PC-9 (cell line): ENCODE results near the gene NKRF. TPM values are rescaled to one million over a fixed set of nuclear protein-coding genes. Genes with fewer than 3 reads are reported as not detected.

Experiments used
- BruUV-seq: library from RNA; stranded (reverse); fragments of 400-500 nt; replicated peaks from 2 replicates; lab custom pipeline; 2021; lab: Mats Ljungman, UMichigan
- CTCF ChIA-PET: fragments of 300-600 bp; sonication (Branson Sonifier 250); formaldehyde crosslinking; loops from one replicate; lab custom pipeline; 2022; ENCODE audit warnings: antibody characterized with exemption; lab: Charles Lee
- POLR2A ChIA-PET: fragments of 300-600 bp; sonication (Branson Sonifier 250); formaldehyde crosslinking; loops from one replicate; lab custom pipeline; 2022; ENCODE audit warnings: antibody characterized with exemption; ENCODE audit not compliant: unreplicated experiment; lab: Charles Lee
- DNase-seq, 2 experiments: peaks; one replicate each; pipeline versions ENCODE4 v3.0.0 to v3.0.0-alpha.2; 2015 to 2022; ENCODE audit warnings: mixed read lengths in 1 of 2
- H2AFZ ChIP-seq: fragments of 200-600 bp; sonication (generic); 2 replicates; pipeline ENCODE4 v1.8.1; 2017; ENCODE audit warnings: antibody characterized with exemption
- H3F3A ChIP-seq: fragments of 200-600 bp; sonication (generic); 2 replicates; pipeline ENCODE4 v1.8.1; 2017; ENCODE audit warnings: antibody characterized with exemption, mild to moderate bottlenecking, low read depth; ENCODE audit not compliant: insufficient read depth
- H3K27ac ChIP-seq: fragments of 200-600 bp; sonication (generic); 2 replicates; pipeline ENCODE4 v1.6.1; 2016; ENCODE audit warnings: mixed run types
- H3K27me3 ChIP-seq: fragments of 200-600 bp; sonication (generic); 2 replicates; pipeline ENCODE4 v1.6.1; 2016; ENCODE audit warnings: low read depth, mixed run types; ENCODE audit not compliant: insufficient read depth
- H3K36me3 ChIP-seq: fragments of 200-600 bp; sonication (generic); 2 replicates; pipeline ENCODE4 v1.6.1; 2016; ENCODE audit warnings: low read depth, mixed run types
- H3K4me1 ChIP-seq: fragments of 200-600 bp; sonication (generic); replicated peaks from 2 replicates; pipeline ENCODE4 v1.6.1; 2016; ENCODE audit warnings: mixed run types; ENCODE audit not compliant: insufficient read depth
- H3K4me2 ChIP-seq: fragments of 200-600 bp; sonication (generic); 2 replicates; pipeline ENCODE4 v1.6.1; 2017; ENCODE audit warnings: mixed run types
- H3K4me3 ChIP-seq: fragments of 200-600 bp; sonication (generic); 2 replicates; pipeline ENCODE4 v1.6.1; 2016; ENCODE audit warnings: mixed run types
- H3K79me2 ChIP-seq: fragments of 200-600 bp; sonication (generic); 2 replicates; pipeline ENCODE4 v1.6.1; 2017; ENCODE audit warnings: low read depth, mixed run types
- H3K9me2 ChIP-seq: fragments of 200-600 bp; sonication (generic); 2 replicates; pipeline ENCODE4 v1.8.1; 2017; ENCODE audit warnings: mild to moderate bottlenecking; ENCODE audit not compliant: insufficient read depth
- H3K9me3 ChIP-seq: fragments of 200-600 bp; sonication (generic); 2 replicates; pipeline ENCODE4 v1.8.1; 2016; ENCODE audit warnings: low read depth; ENCODE audit not compliant: insufficient read depth
- H4K20me1 ChIP-seq: fragments of 200-600 bp; sonication (generic); 2 replicates; pipeline ENCODE4 v1.8.1; 2017; ENCODE audit not compliant: insufficient read depth
- CTCF ChIP-seq: fragments of 200-600 bp; sonication (generic); conservative IDR thresholded peaks from 2 replicates; pipeline ENCODE4 v1.6.1; 2017; ENCODE audit warnings: mixed run types, antibody characterized with exemption, mild to moderate bottlenecking, moderate library complexity
- EZH2 ChIP-seq: fragments of 200-600 bp; sonication (generic); IDR thresholded peaks from 2 replicates; pipeline ENCODE4 v1.8.0; 2017; ENCODE audit warnings: antibody characterized with exemption, low read depth
- intact Hi-C: fragments of 100-400 bp; cut with micrococcal nuclease; formaldehyde crosslinking; loops from one replicate; pipeline ENCODE4 v1.10.0; 2022; ENCODE audit not compliant: unreplicated experiment
- total RNA-seq: library from RNA; stranded (reverse); gene quantifications from 2 replicates; pipeline ENCODE4 v1.2.3, GENCODE V29; 2021

The NKRF gene
- total RNA-seq, 1 experiment from 2014 or later = 25.7 TPM

- no peaks in the 10 kb centered on the region for H3K27me3 ChIP-seq
- H3F3A ChIP-seq = no peaks in the 10 kb centered on the region
- no peaks in the 10 kb centered on the region for H3K79me2 ChIP-seq
- TF ChIP-seq EZH2 (no peak), CTCF (no peak)
- no peaks in the 10 kb centered on the region for H3K36me3 ChIP-seq
- H3K9me3 ChIP-seq = no peaks in the 10 kb centered on the region
- no peak overlapping the region for H3K4me2 ChIP-seq
- CTCF ChIA-PET = no interaction called here
- H2AFZ ChIP-seq = no peak overlapping the region
- intact Hi-C loops = no loop called here
- BruUV-seq = no TSS peak
- DNase-seq = no peak
- POLR2A ChIA-PET = interaction anchor here (0.5 kb wide), 1 partner anchor 58 kb away, joined by 3 read pairs; no protein-coding TSS in a partner anchor
- H4K20me1 ChIP-seq = no peaks in the 10 kb centered on the region
- no peaks in the 10 kb centered on the region for H3K9me2 ChIP-seq
- H3K4me1 ChIP-seq = no peaks in the 10 kb centered on the region
- H3K4me3 ChIP-seq = no peak overlapping the region
- no peak overlapping the region for H3K27ac ChIP-seq
Measured at GRCh38 chrX:119635799-119636198, 29.6 kb upstream of the NKRF start.

- Histone ChIP-seq H3K9me3 (no peaks in the 10 kb centered on the region), H3K4me1 (no peaks in the 10 kb centered on the region), H3K4me3 (no peak overlapping the region), H3F3A (no peaks in the 10 kb centered on the region), H3K9me2 (no peaks in the 10 kb centered on the region), H4K20me1 (no peaks in the 10 kb centered on the region), H2AFZ (no peak overlapping the region), H3K36me3 (no peaks in the 10 kb centered on the region), H3K4me2 (no peak overlapping the region), H3K27me3 (no peaks in the 10 kb centered on the region), H3K79me2 (no peaks in the 10 kb centered on the region), H3K27ac (no peak overlapping the region)
- intact Hi-C loops = no loop called here
- ChIA-PET CTCF (no interaction called here), POLR2A (no interaction called here)
- DNase-seq = no peak
- no TSS peak for BruUV-seq
- TF ChIP-seq EZH2 (no peak), CTCF (no peak)
Measured at GRCh38 chrX:119635179-119635578, 29.0 kb upstream of the NKRF start.

- no peak for DNase-seq
- intact Hi-C loops = no loop called here
- CTCF ChIA-PET = no interaction called here
- POLR2A ChIA-PET = interaction anchor here (0.6 to 0.7 kb wide), 2 partner anchors 371 to 1593 kb away, joined by 3 read pairs; no protein-coding TSS in a partner anchor
- no peaks in the 10 kb centered on the region for H3K27me3 ChIP-seq
- H3K79me2 ChIP-seq = no peaks in the 10 kb centered on the region
- no peaks in the 10 kb centered on the region for H3K9me3 ChIP-seq
- no peaks in the 10 kb centered on the region for H3K4me1 ChIP-seq
- H3K27ac ChIP-seq = no peak overlapping the region
- no peak overlapping the region for H3K4me3 ChIP-seq
- no peaks in the 10 kb centered on the region for H4K20me1 ChIP-seq
- H3F3A ChIP-seq = no peaks in the 10 kb centered on the region
- H3K9me2 ChIP-seq = no peaks in the 10 kb centered on the region
- no TSS peak for BruUV-seq
- no peaks in the 10 kb centered on the region for H3K36me3 ChIP-seq
- H2AFZ ChIP-seq = no peak overlapping the region
- TF ChIP-seq CTCF (no peak), EZH2 (no peak)
- no peak overlapping the region for H3K4me2 ChIP-seq
Measured at GRCh38 chrX:119625843-119626242, 19.6 kb upstream of the NKRF start.
